NCI-H1694 (cell line): ENCODE data around the gene PFDN2.
A peak's percentile ranks its signal among the peaks of the same experiment; 100 is the strongest.

Source experiments
- DNase-seq: peaks from one replicate; lab custom pipeline; 2025; lab: John Stamatoyannopoulos, UW

The PFDN2 gene, protein sequence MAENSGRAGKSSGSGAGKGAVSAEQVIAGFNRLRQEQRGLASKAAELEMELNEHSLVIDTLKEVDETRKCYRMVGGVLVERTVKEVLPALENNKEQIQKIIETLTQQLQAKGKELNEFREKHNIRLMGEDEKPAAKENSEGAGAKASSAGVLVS

DNA sequence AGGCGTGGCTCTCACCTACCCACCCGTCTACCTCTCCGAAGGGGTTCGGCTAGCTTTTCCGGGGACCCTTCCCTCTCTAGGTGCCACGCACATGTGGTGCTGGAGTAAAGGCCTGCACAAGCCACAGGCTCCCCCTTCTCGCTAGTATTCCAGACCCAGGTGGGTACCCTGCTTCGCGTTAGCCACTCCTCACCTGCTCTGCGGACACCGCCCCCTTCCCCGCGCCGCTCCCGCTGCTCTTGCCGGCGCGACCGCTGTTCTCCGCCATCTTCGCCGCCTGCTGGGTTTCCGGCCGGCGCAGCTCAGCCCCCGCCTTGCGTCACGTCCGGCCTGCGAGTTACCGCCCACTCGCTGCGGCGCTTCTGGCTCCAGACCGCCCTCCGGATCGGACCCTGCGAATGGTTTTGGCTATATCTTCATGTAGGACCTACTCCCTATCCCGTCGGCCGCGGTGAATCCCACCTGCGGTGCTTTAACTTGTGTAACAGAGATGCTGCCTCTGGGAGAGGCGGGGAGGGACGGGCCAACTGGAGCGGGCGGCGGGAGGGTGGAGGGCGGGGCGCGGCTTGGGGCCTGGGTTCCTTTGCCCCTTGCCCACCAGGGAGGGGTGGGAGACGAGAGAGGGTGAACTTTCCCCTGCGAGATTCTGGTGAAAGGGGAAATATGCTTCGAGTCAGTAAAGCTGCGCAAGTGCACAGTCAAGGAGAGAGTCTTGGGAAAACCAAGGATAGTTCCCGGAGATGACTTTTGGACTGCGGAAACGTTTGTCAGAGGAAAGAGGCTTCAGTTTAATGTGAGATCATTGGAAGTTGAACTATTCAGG is at the start of gene PFDN2, which contains the start of gene NIT1:
TSS of gene PFDN2 (minus strand) at position 279 of the 823 bp plus-strand sequence. CDS start at position 268, 11 bp downstream.
TSS of gene NIT1 (plus strand) at position 347 of the 823 bp plus-strand sequence. CDS start at position 419, 72 bp downstream.
- peak; percentile 66 for DNase-seq

DNA sequence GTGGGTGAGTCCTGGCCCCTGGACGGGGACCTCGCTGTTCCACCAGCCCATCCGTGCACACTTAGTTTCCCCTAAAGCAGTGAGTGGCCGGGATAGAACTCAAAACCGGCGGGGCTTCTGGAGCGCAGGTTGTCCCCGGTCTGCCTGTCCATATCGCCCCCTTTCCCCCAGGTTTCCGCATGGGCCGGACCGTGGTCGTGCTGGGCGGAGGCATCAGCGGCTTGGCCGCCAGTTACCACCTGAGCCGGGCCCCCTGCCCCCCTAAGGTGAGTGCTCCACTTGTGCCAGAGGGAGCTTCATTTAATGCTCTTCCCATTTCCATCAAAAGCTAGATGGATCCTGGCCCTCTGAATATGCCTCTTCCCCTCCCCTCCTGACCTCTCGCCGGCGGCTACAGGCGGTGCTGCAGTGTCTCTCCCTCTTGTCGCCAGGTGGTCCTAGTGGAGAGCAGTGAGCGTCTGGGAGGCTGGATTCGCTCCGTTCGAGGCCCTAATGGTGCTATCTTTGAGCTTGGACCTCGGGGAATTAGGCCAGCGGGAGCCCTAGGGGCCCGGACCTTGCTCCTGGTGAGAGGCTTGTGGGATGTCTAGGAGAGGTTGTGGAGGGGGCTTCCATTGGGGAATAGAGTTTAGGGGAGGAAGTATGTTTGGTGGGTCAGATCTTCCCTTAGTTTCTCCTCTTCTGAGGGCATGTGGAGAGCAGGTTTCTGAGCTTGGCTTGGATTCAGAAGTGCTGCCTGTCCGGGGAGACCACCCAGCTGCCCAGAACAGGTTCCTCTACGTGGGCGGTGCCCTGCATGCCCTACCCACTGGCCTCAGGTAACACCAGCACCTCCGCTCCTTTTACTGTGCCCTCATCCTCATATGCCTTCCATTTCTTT is 49.1 kb upstream of the PFDN2 start:
- no peak for DNase-seq

DNA sequence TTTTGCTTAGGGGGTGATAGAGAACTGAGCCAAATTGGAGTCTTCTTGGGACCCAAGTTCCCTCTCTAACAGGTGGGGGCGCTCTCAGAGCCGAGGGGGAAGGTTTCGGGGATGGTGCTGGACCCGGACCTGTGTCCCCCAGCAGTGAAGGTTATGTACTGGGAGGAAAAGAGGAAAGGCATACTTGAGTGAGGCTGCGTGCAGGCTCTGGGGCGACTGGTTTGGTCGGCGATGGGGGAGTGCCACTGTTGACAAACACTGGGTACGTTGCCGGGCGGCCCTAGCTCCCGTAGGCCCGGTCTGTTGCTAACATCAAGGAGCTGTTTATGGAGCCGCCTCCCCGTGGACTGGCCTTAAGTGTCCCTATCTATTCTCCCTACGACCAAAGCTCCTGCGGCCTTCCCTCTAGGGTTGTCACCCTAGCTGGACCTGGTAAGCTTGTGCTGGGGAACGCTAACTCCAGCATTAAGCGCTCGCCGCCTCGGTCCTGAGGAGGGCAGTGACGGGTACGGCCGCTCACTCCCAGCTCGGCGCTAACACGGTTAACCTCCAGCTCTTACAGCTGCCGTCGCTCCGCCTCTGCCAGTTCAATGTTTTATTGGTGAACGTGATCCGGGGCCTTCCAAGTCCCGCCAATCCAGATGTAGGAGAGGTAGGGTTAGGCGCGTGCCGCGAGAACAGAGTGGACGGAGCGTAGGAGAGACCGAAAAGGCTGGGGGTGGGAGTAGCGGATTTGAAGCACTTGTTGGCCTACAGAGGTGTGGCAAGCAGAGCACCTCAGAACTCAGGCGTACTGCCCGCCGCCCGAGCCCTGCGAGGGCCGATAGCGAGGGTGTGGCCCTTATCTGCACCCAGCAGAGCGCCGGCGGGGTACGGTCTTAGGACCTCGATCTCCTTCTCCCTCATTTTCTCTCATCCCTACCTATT is 48.2 kb upstream of the PFDN2 start, which contains the start of gene PPOX:
TSS of gene PPOX (plus strand) at position 685 of the 927 bp plus-strand sequence. CDS start 422 bp downstream, outside the sequence.
- peak; percentile 99 for DNase-seq

DNA sequence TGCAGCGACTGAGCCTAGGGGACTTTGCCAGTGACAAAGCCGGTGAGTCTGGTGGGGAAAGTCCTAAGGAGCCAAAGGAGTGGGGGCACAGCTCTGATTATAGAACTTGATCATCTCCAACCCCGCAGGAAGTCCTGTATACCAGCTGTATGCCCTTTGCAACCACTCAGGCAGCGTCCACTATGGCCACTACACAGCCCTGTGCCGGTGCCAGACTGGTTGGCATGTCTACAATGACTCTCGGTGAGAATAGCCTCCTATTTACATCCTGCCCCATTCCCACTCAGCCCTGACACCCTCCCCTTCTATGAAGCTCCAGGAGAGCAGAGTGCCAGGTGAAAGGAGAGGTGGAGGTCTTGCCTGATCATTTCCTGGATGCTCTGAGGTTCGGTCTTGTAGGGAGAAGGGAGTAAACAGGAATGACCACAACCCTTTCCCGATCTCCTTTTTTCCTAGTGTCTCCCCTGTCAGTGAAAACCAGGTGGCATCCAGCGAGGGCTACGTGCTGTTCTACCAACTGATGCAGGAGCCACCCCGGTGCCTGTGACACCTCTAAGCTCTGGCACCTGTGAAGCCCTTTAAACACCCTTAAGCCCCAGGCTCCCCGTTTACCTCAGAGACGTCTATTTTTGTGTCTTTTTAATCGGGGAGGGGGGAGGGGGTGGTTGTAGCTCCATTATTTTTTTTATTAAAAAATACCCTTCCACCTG is 47.2 kb upstream of the PFDN2 start:
- DNase-seq, result no peak

DNA sequence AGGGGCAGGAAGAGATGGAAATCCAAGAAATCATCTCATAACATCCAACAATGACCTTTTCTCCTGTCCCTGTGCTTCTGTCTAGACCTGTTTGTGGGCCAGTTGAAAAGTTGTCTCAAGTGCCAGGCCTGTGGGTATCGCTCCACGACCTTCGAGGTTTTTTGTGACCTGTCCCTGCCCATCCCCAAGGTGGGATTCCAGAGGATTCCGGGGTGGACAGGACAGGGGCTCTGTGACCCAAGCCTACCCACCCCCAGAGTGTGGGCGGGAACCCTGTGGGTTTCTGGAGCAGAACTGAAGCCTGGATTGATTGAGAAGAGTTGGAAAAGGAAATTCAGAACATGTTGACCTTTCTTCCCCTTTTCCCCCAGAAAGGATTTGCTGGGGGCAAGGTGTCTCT is 46.0 kb upstream of the PFDN2 start:
- no peak for DNase-seq

DNA sequence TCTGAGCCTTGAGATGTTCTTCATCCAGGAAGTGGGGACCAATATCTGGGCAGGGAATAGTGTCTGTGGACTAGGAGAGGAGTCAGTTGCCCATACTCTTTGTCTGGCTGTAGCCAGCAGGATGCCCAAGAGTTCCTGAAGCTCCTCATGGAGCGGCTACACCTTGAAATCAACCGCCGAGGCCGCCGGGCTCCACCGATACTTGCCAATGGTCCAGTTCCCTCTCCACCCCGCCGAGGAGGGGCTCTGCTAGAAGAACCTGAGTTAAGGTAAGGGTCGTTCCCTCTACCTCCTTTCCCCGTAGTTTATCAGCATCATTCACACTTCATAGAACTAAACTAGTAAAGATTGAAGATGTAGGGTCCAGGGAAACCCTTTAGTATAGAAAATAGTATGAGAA is 45.0 kb upstream of the PFDN2 start:
- no peak for DNase-seq

DNA sequence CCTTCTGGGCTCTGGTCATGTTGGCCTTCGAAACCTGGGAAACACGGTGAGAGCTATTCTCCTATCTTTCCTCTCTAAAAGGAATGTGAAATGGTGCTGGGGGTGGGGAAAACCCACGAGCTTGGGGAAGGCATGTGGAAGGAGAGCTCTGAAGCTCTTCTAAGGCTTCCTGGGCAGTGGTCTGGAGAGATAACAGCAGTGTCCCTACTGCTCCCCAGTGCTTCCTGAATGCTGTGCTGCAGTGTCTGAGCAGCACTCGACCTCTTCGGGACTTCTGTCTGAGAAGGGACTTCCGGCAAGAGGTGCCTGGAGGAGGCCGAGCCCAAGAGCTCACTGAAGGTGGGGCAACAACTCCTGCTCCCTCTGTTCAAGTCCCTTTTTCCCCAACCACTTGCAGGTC is 44.2 kb upstream of the PFDN2 start:
- DNase-seq, result no peak

DNA sequence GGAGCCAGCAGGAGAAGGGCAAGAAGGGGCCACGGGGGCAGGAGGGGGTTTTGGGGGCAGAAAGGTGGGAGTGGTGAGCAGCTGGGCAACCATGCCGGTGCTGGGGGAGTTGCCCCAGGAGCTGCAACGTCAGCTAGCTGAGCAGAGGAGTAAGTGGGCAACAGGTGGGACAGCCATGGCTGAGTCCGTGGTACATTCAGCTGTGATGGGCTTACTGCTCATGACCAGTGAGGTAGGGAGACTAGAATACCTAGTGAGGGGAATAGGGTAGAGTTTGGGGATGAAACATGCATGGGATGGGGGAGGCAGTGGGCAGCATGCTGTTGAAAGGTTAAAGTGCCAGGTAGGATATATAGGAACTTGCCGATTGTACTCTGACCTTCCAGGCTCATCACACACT is 43.8 kb upstream of the PFDN2 start:
- no peak for DNase-seq

DNA sequence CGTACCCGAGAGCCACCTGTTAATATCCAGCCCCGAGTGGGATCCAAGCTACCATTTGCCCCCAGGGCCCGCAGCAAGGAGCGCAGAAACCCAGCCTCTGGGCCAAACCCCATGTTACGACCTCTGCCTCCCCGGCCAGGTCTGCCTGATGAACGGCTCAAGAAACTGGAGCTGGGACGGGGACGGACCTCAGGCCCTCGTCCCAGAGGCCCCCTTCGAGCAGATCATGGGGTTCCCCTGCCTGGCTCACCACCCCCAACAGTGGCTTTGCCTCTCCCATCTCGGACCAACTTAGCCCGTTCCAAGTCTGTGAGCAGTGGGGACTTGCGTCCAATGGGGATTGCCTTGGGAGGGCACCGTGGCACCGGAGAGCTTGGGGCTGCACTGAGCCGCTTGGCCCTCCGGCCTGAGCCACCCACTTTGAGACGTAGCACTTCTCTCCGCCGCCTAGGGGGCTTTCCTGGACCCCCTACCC is 42.9 kb upstream of the PFDN2 start:
- DNase-seq, result no peak

DNA sequence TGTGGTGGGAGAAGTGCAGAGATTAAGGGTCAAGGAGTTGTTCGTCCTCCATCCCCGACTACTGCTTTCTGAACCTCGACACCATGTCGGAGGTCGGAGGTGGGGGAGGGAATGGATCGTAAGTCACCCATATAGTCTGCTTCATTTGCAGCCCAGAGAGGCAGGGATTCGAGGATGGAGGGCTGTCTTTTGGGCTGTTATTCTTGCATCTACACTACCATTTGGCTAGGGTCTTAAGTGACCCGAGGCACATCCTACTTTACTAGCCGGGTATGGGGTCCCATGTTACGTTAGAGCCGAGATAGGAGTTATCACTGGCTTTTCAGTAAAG is 42.0 kb upstream of the PFDN2 start:
- DNase-seq, result no peak

DNA sequence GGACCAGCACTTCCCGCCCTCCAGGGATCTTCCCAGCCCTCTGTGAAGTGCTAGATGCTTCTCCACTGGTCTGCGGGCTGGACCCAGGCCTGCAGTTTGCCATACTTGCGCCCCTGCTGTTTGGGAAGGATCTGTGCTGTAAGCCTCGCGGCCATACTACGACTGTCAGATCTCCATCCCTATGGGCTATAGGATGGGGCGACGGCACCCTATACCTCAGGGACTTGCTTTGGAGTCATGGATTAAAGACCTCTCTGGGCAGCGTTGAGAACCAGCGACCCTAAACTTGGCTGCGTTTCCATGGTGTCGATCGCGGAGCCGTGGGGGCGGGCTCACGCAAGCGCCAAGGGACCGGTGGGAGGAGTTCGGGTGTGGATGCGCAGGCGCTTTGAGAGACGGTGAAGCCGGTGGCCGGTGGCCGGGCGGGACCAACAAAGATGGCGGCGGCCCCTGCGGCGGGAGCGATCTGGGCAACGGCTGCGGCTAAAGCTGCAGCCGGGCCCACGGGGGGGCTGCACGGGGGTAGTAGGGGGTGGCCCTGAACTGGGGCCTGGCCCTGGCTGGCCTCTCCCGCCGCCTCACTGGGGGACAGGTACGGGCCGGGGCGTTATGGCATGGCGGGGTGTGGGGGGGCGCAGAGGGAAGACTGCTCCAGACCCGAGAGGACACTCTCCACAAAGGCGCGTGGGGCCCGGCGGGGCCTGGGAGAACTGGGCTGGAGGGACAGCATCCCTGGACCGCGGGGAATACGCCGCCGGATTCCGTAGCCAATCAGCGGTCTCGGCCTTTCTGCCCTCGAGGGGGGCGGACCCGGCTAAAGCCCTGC is 41.5 kb upstream of the PFDN2 start, which contains the start of gene USP21:
TSS of gene USP21 (plus strand) at position 414 of the 826 bp plus-strand sequence. CDS start 1,141 bp downstream, outside the sequence.
- peak; percentile 84 for DNase-seq

DNA sequence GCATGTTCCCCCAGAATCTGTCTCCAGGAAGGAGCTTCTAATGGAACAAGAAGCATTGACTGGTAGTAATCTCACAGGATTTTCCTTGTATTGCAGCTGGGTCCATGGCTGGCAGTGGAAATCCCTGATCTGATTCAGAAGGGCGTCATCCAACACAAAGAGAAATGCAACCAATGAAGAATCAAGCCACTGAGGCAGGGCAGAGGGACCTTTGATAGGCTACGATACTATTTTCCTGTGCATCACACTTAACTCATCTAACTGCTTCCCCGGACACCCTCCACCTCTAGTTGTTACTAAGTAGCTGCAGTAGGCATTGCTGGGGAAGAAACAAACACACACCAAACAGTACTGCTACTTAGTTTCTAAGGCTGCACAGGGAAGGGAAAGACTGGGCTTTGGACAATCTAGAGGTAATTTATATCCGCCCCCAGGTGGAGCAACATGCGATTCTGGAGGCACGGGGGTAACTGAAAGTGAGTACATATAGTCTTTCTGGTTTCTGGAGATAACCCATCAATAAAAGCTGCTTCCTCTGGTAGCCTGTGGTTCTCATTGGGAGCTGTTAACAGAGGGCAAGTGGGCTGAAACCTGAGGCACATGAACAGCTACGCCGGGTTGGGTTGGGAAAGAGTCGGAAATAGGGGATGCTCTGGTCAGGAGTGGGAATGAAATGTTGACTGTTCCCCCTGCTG is 40.6 kb upstream of the PFDN2 start:
- DNase-seq, result no peak

DNA sequence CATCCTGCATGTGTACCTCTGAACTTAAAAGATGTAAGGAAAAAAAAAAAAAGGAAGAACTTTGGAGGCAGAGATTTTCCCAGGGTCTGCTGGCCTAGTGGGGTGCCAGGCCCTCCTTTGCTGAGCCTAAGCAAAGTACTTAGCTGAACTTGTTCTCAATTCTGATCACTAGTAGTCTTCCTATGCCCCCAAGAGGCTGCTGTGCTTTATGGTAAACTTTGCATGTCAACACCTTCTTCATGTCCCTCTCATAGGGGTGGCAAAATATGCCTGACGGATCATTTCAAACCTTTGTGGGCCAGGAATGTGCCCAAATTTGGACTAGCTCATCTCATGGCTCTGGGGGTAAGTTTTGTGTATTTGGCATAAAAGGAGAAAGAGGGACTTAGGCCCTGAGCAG is 40.0 kb upstream of the PFDN2 start:
- DNase-seq, result no peak

DNA sequence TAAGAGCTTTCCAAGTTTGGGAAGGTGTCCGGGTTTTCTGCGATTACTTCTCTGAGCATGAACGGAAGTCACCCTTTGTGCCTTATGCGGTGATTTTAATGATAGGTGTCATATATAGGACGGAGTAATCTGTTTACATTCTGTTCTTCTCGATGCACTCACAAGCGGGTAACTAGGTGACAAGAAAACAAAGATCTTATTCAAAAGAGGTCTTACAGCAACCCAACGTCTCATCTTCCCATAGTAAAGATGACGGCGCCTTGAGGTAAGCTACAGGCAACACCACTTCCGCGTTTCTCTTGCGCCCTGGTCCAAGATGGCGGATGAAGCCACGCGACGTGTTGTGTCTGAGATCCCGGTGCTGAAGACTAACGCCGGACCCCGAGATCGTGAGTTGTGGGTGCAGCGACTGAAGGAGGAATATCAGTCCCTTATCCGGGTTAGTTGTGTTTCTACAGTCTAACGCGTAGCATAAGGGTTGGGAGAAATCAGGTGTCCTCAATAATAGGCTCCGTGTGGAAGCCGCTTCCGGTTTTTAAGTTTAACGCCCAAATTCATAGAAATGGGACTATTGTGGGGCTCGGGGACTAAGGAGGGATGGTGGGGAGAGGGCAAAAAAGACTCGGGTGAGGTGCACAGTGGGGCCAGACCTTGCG is 36.0 kb upstream of the PFDN2 start, which contains the start of gene UFC1:
TSS of gene UFC1 (plus strand) at position 297 of the 656 bp plus-strand sequence. CDS start at position 317, 20 bp downstream.
- DNase-seq, result peak; percentile 91

DNA sequence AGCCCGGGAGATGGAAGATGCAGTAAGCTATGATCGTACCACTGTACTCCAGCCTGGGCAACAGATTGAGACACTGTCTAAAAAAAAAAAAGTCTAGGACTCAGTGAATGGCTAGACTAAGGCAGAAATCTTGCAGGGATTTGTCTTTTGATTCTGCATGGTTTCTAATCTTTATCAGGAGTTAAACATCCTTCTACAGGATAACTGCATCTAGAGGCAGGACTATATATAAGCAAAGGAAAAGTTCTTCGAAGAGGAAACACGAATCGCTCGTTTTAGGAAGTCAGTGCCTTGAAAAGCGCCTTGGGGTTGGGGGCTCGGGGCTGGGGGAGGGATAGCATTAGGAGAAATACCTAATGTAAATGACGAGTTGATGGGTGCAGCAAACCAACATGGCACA is 35.3 kb upstream of the PFDN2 start:
- DNase-seq, result no peak

DNA sequence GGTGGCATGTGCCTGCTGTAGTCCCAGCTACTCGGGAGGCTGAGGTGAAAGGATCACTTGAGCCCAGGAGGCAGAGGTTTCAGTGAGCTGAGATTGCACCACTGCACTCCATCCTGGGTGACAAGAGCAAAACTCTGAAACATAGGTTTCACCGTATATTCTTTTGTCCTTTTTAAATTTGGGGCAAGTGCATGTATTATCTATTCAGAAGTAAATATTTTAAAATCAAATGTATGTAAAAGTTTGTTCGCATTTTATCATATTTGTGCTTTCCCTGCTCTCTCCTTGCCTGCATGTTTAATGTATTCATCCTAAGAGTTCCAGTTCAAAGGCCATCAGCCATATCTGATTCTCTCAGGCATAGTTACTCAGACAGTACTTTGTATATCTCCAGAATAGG is 28.0 kb upstream of the PFDN2 start:
- peak; percentile 19 for DNase-seq

DNA sequence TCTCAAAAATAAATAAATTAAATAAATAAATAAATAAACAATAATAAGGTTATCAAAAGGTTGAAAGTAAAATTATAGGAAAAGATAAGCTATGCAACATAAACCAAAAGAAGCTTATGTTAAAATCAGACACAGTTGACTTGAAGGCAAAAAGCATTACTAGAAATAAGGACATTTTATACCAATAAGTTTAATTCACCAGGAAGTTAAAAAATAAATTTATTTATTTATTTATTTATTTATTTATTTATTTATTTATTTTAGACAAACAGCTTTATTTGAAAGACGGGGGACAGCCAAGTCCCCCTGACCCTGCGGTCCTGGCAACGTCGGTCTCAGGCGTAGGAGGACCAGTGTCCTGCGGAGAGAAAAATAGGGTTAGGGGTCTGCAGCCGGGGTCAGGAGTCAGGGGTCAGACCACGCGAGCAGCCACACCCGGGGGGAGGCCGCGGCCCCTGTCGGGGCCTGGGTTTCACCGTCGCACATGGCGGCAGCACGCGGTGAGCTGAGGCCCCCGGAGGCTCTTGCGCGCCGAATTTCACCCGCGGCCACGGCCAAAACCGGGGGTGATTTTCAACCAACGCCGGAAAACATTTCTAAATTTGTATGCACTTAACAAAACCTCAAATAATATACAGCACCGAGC is 23.0 kb upstream of the PFDN2 start:
- no peak for DNase-seq

DNA sequence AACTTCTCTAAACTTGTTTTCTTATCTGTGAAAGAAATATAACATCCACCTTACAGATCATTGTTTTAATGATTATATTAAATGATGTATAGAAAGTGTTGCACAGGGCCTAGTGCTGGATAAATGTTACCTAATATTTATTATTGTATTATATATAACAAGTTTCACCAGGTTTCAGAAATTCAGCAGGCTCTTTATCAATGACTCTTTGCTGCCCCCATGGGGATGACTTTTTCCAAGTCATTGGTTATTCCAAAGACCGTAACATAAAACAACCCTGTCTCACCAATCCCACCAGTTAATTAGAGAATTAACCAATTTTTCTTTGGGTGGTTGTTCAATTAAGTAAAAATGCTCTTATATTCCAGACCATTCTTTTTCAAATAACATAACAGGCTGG is 21.9 kb upstream of the PFDN2 start:
- DNase-seq, result peak; percentile 68
